Cardiac fibroblast (primary cell): ENCODE data around the gene MAP3K14.

Source experiments
- DNase-seq, 2 donors: peaks; one replicate each; pipeline versions ENCODE4 v3.0.0 to v3.0.0-alpha.2; 2010; ENCODE audit warnings: low read depth in 2 of 2
- H3K4me3 ChIP-seq, 2 donors: replicated peaks in 1 of 2; 1 replicate in 1 of 2; 2 replicates in 1 of 2; pipeline ENCODE4 v1.5.1; 2011; ENCODE audit warnings: low read depth in 2 of 2, low read length in 2 of 2, mild to moderate bottlenecking in 2 of 2, moderate library complexity in 1 of 2
- CTCF ChIP-seq: IDR thresholded peaks from one replicate; pipeline ENCODE4 v1.5.1; 2011; ENCODE audit warnings: low read depth, mild to moderate bottlenecking, low read length, inconsistent platforms

The MAP3K14 gene

GRCh38 chr17:45229681-45230409, 87.0 kb downstream of the MAP3K14 start:
- no peak for DNase-seq
- no peak for TF ChIP-seq CTCF
- H3K4me3 ChIP-seq, result no peak overlapping the region

GRCh38 chr17:45228763-45229539, 87.9 kb downstream of the MAP3K14 start:
- no peak overlapping the region for H3K4me3 ChIP-seq
- DNase-seq, result peak; percentile 96
- no peak for TF ChIP-seq CTCF

- DNase-seq, result no peak
- no peak for TF ChIP-seq CTCF
- no peak overlapping the region for H3K4me3 ChIP-seq
Observed at GRCh38 chr17:45227926-45228762, 88.7 kb downstream of the MAP3K14 start.

- peak in 1 of 2 donors; percentile 36 for DNase-seq
- TF ChIP-seq CTCF, result no peak
- no peak overlapping the region for H3K4me3 ChIP-seq
Observed at GRCh38 chr17:45227101-45227925, 89.5 kb downstream of the MAP3K14 start.

- DNase-seq, result no peak
Observed at GRCh38 chr17:45226576-45226975, 90.2 kb downstream of the MAP3K14 start.

More at GRCh38 chr17:45226576-45226975, 90.2 kb downstream of the MAP3K14 start:
- TF ChIP-seq CTCF, result no peak
- H3K4me3 ChIP-seq, result no peak overlapping the region
